Bronchial epithelial cell (primary cell): ENCODE measurements around the gene HEMGN. TPM values are rescaled to one million over a fixed set of nuclear protein-coding genes. Genes with fewer than 3 reads are reported as not detected.

Experiments used
- DNase-seq: peaks from one replicate; pipeline ENCODE4 v3.0.0-alpha.2; 2010; ENCODE audit warnings: low read depth
- FAIRE-seq: peaks from 2 replicates; lab custom pipeline; 2011; peaks lifted over from hg19 to GRCh38; lab: Jason Lieb, UNC
- H3K27me3 ChIP-seq: 2 replicates; pipeline ENCODE4 v1.5.1; 2011; ENCODE audit warnings: low read length; ENCODE audit not compliant: control insufficient read depth, insufficient read depth
- H3K36me3 ChIP-seq: 2 replicates; pipeline ENCODE4 v1.5.1; 2011; ENCODE audit warnings: low read length; ENCODE audit not compliant: control insufficient read depth, insufficient read depth
- H3K4me3 ChIP-seq: 2 replicates; pipeline ENCODE4 v1.5.1; 2011; ENCODE audit warnings: mild to moderate bottlenecking, low read depth, low read length, control low read depth
- CTCF ChIP-seq: IDR thresholded peaks from 2 replicates; pipeline ENCODE4 v1.5.1; 2011; ENCODE audit warnings: mild to moderate bottlenecking, moderate library complexity, low read length, control low read depth, inconsistent platforms; ENCODE audit not compliant: insufficient read depth, severe bottlenecking
- total RNA-seq: library from RNA; depleted of rRNA; stranded (reverse); fragments of >200 nt; gene quantifications from 2 replicates; pipeline ENCODE4 v1.2.1, GENCODE V29; 2014

Gene HEMGN
- total RNA-seq, 1 donor from 2014 or later = not detected

- H3K27me3 ChIP-seq = peaks cover 3% of the 10 kb centered on the region
- no peak for FAIRE-seq
- TF ChIP-seq CTCF = no peak
- H3K4me3 ChIP-seq = no peak overlapping the region
- H3K36me3 ChIP-seq = no peaks in the 10 kb centered on the region
- no peak for DNase-seq
These were observed 2.7 kb downstream of the HEMGN start for GRCh38 chr9:97935276-97935675.

GRCh38 chr9:97934321-97935115 lies 3.5 kb downstream of the HEMGN start:
- TF ChIP-seq CTCF = no peak
- DNase-seq (no peak), FAIRE-seq (no peak)
- Histone ChIP-seq H3K36me3 (no peaks in the 10 kb centered on the region), H3K4me3 (no peak overlapping the region), H3K27me3 (peaks cover 2% of the 10 kb centered on the region)

GRCh38 chr9:97933297-97933998 lies 4.5 kb downstream of the HEMGN start:
- peaks cover 2% of the 10 kb centered on the region for H3K27me3 ChIP-seq
- FAIRE-seq = no peak

GRCh38 chr9:97930972-97931371 lies 7.0 kb downstream of the HEMGN start:
- no peak overlapping the region for H3K4me3 ChIP-seq
- no peak for FAIRE-seq
- no peak for TF ChIP-seq CTCF

More at GRCh38 chr9:97933297-97933998, 4.5 kb downstream of the HEMGN start:
- Histone ChIP-seq H3K4me3 (no peak overlapping the region), H3K36me3 (no peaks in the 10 kb centered on the region)
- no peak for TF ChIP-seq CTCF
- no peak for DNase-seq

GRCh38 chr9:97928986-97929604 lies 8.9 kb downstream of the HEMGN start:
- DNase-seq (no peak), FAIRE-seq (no peak)
- no peaks in the 10 kb centered on the region for H3K36me3 ChIP-seq
- H3K27me3 ChIP-seq = no peaks in the 10 kb centered on the region
- TF ChIP-seq CTCF = no peak
- H3K4me3 ChIP-seq = no peak overlapping the region

More at GRCh38 chr9:97930972-97931371, 7.0 kb downstream of the HEMGN start:
- DNase-seq = no peak
- Histone ChIP-seq H3K27me3 (peaks cover 2% of the 10 kb centered on the region), H3K36me3 (no peaks in the 10 kb centered on the region)
